HG03097 (cell line): ENCODE data around the gene INSC.

Experiments used
- ATAC-seq: cut with Tn5 transposase; IDR thresholded peaks from one replicate; pipeline ENCODE4 v1.9.1; 2021; ENCODE audit not compliant: unreplicated experiment, low FRiP score

The INSC gene

GRCh38 chr11:15145615-15146014, 30.9 kb downstream of the INSC start:
- ATAC-seq, result no peak

GRCh38 chr11:15146271-15147003, 31.7 kb downstream of the INSC start:
- ATAC-seq, result no peak

DNA sequence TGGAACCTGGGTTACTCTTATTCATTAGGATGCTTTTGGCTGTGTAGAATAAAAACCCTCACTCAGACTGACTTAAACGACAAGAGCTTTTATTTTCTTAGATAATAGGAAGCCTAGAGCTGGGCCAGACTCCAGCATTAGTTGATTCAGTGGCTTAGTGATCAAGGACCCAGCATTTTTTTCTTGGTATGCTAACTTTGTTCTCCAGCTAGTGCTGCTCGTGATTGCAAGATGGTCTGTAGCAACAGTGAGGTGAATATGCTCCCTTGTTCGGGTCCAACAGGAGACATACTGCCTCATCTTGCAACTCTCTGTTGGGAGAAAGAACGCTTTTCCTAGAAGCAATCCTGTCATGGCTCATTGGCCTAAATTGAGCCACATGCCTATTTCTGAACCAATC, 33.4 kb downstream of the INSC start:
- no peak for ATAC-seq

GRCh38 chr11:15149050-15149449, 34.3 kb downstream of the INSC start:
- ATAC-seq, result no peak

DNA sequence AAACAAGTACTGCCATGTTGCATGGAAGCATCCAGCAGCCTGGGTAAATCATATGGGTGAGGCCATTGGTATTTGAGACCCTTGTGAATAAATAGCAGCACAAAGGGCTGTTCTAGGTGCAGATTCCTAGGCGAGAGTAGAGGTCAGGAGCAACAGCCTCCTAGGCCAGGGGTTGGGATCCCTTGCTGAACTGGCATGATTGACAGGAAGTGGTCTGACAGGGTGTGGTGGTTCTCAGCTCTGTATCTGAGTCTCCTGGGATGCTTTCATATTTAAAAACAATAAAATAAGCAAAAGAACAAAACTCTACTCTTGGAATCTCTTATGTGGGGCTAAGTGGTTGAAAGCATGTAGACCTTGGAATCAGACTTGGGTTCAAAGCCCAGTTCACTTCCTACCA, 35.8 kb downstream of the INSC start:
- ATAC-seq, result no peak

GRCh38 chr11:15153231-15153630, 38.5 kb downstream of the INSC start:
- ATAC-seq, result no peak

DNA sequence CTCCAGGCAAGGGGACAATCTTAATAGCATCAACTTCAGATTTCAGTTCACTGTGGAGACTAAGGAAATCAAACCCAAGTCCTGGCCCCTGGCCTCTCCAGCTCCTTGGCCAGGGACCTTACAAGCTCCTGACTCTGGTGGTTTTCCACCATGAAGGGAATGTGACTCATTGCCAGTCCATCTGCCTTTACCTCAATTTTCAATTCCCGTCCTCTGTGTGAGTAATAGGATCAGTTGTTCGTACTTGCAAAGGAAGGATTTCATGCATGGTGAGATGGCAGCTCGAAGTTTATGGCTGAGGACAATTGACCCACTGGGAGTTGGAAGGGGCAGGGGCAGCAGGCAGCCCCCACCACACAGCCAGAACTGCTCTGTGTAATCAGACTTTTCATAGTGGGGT, 42.5 kb downstream of the INSC start:
- ATAC-seq, result no peak

- no peak for ATAC-seq
These were observed 42.9 kb downstream of the INSC start for GRCh38 chr11:15157606-15158137.

DNA sequence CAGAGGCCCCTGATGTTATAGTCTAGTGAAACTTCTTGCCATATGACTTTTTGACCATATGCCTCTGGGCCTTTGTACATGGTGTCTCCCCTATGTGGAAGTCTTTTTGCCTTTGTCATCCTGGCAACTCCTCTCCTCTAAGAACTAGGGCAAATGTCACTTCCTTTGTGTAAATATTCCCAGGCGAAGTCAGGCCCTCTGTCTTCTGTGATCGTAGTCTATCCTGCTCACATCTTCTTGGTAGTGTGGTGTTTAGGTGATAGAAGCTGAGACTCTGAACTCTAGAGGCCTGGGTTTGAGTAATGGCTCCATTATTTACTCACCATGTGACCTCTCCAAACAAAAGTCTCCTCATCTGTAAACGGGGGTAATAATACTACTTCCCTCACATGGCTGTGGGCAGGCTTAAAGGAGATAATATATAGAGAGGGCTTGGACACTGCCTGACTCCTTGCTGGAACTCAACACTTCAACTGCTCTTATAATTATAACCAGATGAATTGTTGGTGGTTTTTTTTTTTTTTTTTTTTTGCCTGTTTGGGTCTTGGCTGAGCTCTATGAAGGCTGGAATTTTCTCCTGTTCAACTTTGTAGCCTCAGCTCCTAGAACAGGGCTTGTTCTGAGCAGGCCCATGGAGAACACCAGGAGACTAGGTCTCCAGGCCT, 43.8 kb downstream of the INSC start:
- ATAC-seq, result no peak

DNA sequence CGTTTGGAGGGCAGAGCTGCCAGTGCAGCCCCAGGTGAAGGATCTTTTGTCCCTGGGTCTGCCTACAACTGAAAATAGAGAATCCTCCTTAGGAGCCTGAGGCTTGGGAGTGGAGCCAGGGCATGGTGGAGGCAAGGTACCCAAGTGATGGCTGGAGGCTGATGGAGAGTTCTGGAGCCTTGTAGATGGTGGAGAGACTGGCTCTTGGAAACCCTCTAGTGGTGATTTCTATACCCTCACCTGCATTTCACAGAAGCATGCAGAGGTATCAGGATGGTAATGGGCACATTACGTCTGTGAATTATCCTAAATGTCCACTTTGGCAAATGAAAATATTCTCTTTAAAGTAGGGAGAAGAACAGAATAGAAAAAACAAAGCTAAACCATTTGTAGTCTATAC, 44.4 kb downstream of the INSC start:
- ATAC-seq, result no peak

- no peak for ATAC-seq
These were observed 47.1 kb downstream of the INSC start for GRCh38 chr11:15161790-15162189.

DNA sequence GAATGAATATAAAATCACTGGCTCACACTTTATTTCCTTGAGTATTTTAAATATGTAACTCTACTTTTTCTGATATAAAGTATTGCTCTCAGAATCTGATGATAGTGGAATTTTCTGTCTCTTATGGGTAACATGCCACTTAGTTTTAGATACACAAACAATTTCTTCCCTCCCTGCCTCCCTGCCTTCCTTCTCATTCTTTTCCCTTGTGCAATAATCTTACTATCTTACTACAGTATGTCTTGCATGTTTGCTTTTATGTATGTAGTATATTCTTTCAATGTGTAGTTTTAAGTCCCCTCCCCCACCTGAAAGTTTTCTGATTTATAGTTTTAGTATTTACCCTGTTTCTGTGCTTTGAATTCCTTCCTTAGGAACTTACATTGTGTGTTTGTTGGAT, 48.4 kb downstream of the INSC start:
- no peak for ATAC-seq

DNA sequence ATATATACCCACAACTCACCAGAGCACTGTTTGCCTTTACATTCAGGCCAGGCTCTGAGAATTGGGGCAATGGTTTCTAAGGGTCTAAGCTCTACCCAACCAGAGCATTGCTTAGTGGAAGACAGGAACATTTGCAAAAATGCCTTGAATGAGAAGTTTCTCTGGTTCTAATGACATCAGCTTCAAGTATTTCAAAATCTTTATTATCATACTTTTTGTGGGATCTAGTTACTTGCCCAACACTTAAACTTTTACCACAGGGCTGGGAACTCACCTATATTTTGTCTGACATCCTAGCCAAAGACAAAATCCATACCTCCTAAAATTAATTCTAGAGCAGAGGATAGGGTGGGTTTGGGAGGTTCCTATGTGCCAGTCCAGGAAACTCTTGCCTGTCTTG, 51.5 kb downstream of the INSC start:
- ATAC-seq, result no peak

DNA sequence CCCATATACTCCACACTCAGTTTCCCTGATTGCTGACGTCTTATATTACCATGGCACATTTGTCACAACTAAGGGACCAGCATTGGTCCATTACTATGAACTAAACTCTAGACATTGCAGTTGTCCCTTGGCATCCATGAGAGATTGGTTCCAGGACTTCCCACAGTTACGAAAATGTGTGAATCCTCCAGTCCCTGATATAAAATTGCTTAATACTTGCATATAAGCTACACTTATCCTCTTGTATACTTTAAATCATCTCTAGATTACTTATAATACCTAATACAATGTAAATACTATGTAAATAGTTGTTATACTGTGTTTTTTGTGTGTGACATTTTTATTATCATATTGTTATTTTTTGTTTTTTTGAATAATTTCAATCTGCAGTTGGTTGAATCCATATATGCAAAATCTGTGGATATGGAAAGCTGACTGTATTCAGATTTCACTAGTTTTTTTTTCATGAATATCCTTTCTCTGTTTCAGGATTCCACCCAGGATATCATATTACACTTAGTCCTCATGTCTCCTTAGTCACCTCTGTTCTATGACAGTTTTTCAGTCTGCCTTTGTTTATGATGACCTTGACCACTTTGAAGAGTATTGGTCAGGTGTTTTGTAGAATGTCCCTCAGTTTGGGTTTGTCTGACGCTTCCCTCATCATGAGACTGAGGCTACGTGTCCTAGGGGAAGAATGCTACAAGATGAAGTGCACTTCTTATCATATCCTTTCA, 55.3 kb downstream of the INSC start:
- no peak for ATAC-seq

DNA sequence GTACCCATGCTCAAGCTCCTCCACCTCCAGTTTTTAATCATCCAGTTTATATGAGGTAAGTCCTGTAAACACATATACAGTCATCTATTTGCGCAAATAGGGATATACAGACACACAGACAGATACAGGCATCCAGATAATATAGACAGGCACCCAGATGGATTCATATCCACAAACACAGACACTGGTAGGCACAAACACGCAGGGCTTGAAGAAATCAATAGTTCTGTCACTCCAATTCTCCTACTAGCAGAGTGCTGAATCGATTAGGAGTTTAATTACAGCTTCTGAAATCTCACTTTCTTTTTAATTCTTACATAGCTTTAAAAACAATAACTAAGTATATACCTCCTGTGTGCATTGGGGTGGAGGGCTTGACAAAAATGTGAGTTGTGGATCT, 56.0 kb downstream of the INSC start:
- no peak for ATAC-seq

DNA sequence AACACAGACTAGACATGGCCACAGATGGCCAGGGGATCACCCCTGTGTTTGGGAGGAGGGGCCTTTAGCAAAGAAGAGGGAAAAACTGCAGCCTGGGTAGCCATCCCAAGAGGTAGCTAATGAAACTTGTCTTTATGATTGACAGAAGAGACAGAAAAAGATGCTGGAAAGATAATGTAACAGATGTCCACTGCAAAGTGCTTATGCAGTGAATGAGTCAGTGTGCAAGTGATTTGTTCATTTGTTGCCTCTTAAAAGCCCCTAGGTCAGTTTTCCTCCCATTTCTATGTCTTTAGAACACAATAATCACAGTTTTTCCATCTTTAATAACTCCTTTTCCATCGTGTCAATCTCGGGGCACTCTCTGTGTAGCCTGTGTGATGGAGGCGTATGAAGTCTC, 57.2 kb downstream of the INSC start:
- ATAC-seq, result no peak

- no peak for ATAC-seq
These were observed 61.1 kb downstream of the INSC start for GRCh38 chr11:15175831-15176230.

GRCh38 chr11:15176646-15177163, 62.0 kb downstream of the INSC start:
- ATAC-seq, result no peak

DNA sequence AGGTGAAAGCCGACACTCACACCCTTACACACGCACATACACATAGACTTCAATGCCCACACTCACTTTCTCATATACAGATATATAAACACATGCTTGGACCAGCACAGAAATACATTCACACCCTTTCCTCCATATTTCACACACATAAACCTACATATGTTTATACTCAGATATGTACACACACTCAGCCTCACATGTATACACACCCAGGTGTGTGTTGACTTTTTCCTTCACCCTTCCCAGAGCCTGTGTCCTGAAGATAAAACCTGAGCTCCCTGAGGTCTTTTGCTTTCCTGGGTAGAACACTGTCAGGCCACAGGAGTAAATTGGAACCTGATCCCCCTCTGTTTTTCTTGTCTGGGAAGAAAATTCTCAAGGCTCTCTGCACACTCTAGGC, 62.8 kb downstream of the INSC start:
- ATAC-seq, result no peak

DNA sequence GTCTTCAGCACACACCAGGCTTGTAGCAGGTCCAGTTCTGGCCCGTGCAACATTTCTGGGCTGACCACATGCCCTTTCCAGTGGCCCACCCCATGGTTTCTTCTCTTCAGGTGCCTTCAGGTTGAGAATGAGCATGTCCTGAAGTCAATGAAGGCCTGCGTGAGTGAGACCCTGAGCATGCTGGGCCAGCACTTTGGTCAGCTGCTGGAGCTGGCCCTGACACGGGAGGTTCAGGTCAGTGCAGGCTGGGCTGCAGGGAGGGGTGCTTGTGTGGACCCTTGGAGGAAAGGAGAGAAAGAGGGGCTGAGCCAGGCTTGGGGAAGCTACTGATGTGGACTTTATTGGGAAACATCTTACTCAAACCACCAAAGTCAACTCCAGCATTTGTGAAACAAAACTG, 63.5 kb downstream of the INSC start:
- ATAC-seq, result no peak

DNA sequence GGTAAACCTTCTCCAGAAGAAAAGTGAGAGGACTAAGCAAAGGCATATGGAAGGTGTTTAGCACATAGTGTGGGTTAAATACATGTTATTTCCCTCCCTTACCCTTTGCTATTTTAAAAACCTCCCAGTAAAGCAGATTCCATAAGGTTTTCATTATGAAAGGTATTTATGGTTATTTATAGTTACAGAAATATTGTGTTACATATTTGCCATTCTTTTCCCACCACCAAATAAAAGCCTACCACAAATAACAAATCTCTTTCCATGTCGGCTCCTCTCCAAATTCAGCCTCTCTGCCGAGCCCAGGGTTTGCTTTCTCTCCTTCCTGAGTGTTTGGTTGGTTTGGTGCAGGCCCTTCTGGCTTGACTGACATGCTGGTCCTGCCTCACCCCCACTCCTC, 64.4 kb downstream of the INSC start:
- no peak for ATAC-seq
